ENCODE measurements around the gene ZFAND3. TPM values are rescaled to one million over a fixed set of nuclear protein-coding genes. Genes with fewer than 3 reads are reported as not detected.

ZFAND3 gene
- total RNA-seq, 1 donor from 2014 or later, result 66.9 TPM

DNA sequence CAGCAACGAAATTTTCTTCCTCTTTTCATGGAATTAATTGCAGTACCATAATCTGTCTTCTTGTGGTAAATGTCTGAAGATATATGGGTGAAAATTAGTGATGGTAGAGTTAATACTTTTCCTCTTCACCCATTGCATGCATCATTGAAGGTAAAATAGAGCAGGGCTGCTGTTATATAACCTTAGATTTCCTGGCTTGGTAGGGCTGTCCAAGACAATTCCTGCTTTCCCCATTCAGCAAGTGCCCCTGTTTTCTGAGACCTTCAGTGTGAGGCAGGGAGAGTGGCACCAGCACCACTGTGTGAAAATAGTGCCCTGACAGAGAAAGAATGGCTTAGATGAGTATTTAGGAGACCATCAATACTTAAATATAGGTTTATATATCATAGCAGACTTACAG is 202.0 kb downstream of the ZFAND3 start:
- Mint-ChIP-seq H3K36me3 (peaks cover 7% of the 10 kb centered on the region), H3K4me3 (no peak overlapping the region), H3K27me3 (no peaks in the 10 kb centered on the region), H3K4me1 (ENCODE audit: unreplicated experiment) (peaks cover 19% of the 10 kb centered on the region), H3K27ac (no peak overlapping the region), H3K9me3 (peaks cover 7% of the 10 kb centered on the region)
- TF ChIP-seq, protein P1, sequence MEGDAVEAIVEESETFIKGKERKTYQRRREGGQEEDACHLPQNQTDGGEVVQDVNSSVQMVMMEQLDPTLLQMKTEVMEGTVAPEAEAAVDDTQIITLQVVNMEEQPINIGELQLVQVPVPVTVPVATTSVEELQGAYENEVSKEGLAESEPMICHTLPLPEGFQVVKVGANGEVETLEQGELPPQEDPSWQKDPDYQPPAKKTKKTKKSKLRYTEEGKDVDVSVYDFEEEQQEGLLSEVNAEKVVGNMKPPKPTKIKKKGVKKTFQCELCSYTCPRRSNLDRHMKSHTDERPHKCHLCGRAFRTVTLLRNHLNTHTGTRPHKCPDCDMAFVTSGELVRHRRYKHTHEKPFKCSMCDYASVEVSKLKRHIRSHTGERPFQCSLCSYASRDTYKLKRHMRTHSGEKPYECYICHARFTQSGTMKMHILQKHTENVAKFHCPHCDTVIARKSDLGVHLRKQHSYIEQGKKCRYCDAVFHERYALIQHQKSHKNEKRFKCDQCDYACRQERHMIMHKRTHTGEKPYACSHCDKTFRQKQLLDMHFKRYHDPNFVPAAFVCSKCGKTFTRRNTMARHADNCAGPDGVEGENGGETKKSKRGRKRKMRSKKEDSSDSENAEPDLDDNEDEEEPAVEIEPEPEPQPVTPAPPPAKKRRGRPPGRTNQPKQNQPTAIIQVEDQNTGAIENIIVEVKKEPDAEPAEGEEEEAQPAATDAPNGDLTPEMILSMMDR (conservative IDR thresholded peaks at IDR 0.05), result no peak
- no peak for DNase-seq (ENCODE audit: extremely low spot score, unreplicated experiment)

DNA sequence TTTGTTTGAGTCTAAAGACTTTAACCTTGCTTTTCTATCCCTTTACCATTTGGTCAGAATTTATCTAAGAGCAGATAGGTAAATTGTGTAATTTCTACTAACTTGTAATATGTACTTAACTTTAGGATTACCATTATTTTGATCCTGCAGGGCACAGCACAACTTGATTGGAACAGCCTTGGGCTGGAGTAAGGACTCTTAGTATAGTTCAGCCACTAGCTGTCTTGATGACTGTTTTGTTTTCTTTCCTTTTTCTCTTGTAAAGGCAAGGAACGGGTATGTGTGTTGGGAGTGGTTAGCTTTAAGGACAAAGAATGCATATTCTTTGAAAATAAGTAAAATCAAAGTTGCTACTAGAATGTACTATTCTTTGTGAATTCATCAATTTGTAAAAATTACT is 203.2 kb downstream of the ZFAND3 start:
- Mint-ChIP-seq H3K9me3 (peaks cover 7% of the 10 kb centered on the region), H3K27me3 (no peaks in the 10 kb centered on the region), H3K27ac (no peak overlapping the region), H3K36me3 (peaks cover 7% of the 10 kb centered on the region), H3K4me3 (no peak overlapping the region), H3K4me1 (ENCODE audit: unreplicated experiment) (peaks cover 30% of the 10 kb centered on the region)
- TF ChIP-seq, protein P1 (conservative IDR thresholded peaks at IDR 0.05), result no peak
- no peak for DNase-seq (ENCODE audit: extremely low spot score, unreplicated experiment)

DNA sequence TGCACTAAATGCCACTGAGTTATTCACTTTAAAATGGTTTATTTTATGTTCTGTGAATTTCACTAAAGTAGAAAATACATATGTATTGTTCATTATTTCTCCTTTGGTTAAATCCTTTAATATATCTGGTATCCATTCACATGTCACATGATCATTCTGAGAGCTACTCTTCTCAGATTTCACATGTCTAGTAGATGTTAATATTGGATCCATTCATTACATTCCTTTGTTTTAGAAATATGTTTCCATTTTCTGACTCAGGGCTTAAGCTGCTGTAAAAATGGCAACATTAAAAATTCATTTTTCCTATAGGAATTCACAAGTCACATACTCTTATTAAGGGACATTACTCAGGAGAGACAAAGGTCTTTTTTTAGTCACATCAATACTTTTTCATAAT is 205.4 kb downstream of the ZFAND3 start:
- DNase-seq (ENCODE audit: extremely low spot score, unreplicated experiment), result no peak
- no peak overlapping the region for H3K27ac Mint-ChIP-seq
- peaks cover 7% of the 10 kb centered on the region for H3K9me3 Mint-ChIP-seq
- TF ChIP-seq, protein P1 (conservative IDR thresholded peaks at IDR 0.05), result no peak
- no peak overlapping the region for H3K4me3 Mint-ChIP-seq
- no peaks in the 10 kb centered on the region for H3K27me3 Mint-ChIP-seq
- peaks cover 7% of the 10 kb centered on the region for H3K36me3 Mint-ChIP-seq
- peaks cover 33% of the 10 kb centered on the region for H3K4me1 Mint-ChIP-seq (ENCODE audit: unreplicated experiment)

DNA sequence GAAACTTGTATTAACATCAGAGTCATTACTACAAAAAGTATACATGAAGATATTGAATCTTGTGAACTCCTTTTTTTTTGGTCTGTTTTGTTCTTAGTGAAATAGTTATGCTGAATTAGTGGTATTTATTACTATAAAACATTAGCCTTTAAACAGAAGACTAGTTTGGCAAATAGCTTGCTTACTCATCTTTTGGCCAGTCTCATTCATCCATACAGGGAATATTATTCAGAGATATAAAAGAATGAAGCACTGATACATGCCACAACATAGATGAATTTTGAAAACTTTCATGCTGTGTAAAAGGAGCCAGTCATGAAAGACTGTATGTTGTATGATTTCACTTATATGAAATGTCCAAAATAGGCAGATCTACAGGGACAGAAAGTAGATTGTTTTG is 205.9 kb downstream of the ZFAND3 start:
- no peak for DNase-seq (ENCODE audit: extremely low spot score, unreplicated experiment)
- Mint-ChIP-seq H3K27me3 (no peaks in the 10 kb centered on the region), H3K9me3 (peaks cover 12% of the 10 kb centered on the region), H3K36me3 (peaks cover 12% of the 10 kb centered on the region), H3K4me3 (no peak overlapping the region), H3K4me1 (ENCODE audit: unreplicated experiment) (peaks cover 32% of the 10 kb centered on the region), H3K27ac (no peak overlapping the region)
- TF ChIP-seq, protein P1 (conservative IDR thresholded peaks at IDR 0.05), result no peak

DNA sequence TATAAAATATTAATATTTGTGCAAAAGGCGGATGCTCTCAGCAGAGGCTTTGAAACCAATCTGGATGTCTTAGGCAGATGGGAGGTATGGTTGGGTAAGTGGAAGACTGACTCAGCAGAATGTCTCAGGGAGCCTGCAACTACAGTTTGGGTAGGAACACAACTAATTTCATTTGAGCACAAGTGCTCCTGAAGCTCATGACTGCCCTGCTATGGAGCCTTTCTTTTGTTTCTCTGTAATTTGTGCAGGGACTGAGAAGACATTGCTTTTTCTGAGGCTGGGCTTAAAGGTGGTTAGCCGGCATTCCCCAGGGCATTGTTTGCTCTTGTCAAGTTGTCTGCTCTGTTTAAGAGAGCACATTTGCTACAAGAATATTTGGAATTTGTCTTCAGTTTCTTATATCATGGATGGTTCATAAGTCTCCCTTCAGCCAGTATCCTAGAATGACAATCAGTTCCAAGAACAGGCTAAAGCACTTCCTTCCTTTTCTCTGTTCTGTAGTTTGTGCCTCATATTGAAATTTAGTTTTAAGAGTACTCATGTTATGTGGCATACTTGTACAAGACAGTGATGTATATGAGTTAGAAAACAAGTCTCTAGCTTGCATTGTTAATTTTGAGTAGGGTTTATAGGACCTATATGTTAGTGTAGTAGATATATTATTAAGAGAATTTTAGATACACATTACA is 208.3 kb downstream of the ZFAND3 start:
- H3K27ac Mint-ChIP-seq, result no peak overlapping the region
- H3K36me3 Mint-ChIP-seq, result peaks cover 13% of the 10 kb centered on the region
- H3K27me3 Mint-ChIP-seq, result no peaks in the 10 kb centered on the region
- TF ChIP-seq, protein P1 (conservative IDR thresholded peaks at IDR 0.05), result no peak
- H3K9me3 Mint-ChIP-seq, result peaks cover 14% of the 10 kb centered on the region
- no peak for DNase-seq (ENCODE audit: extremely low spot score, unreplicated experiment)
- peaks cover 26% of the 10 kb centered on the region for H3K4me1 Mint-ChIP-seq (ENCODE audit: unreplicated experiment)
- H3K4me3 Mint-ChIP-seq, result no peak overlapping the region

Measured in type B pancreatic cell (in vitro differentiated cells).